Measurements from ENCODE around the gene RYR3. TPM values are rescaled to one million over a fixed set of nuclear protein-coding genes. Genes with fewer than 3 reads are reported as not detected.

The RYR3 gene
- total and polyA plus RNA-seq, 2 donors (not counting 1 experiment from before 2014, with no cell fraction given) = not detected

- peak; percentile 62 for DNase-seq
- peaks cover 22% of the 10 kb centered on the region for H3K4me1 Mint-ChIP-seq
- H3K9me3 Mint-ChIP-seq (ENCODE audit: insufficient read depth) = no peaks in the 10 kb centered on the region
- intact Hi-C loops (cut with micrococcal nuclease) = no loop called here
- peak; percentile 54 for ATAC-seq (ENCODE audit: low read depth)
- Histone ChIP-seq H3K36me3 (replicated peaks in 1 of 2; ENCODE audit: control extremely low read depth in 1 of 2, control insufficient read depth in 1 of 2, extremely low read depth in 1 of 2, insufficient read depth in 2 of 2, low read length in 1 of 2) (no peaks in the 10 kb centered on the region), H2AFZ (ENCODE audit: insufficient read depth, low read depth, low read length, poor library complexity, severe bottlenecking) (no peak overlapping the region), H3K4me2 (replicated peaks; ENCODE audit: low read depth, low read length, poor library complexity, severe bottlenecking) (no peak overlapping the region), H3K4me3 (ENCODE audit: control extremely low read depth in 1 of 5, extremely low read depth in 1 of 5, insufficient read depth in 1 of 5, low read depth in 2 of 5, low read length in 4 of 5) (no peak overlapping the region), H3K9me3 (ENCODE audit: control extremely low read depth in 1 of 3, control insufficient read depth in 2 of 3, insufficient read depth in 1 of 3, low read length in 2 of 3) (no peaks in the 10 kb centered on the region), H3K79me2 (ENCODE audit: control insufficient read depth, insufficient read depth, low read length) (no peaks in the 10 kb centered on the region), H3K27me3 (replicated peaks in 1 of 4; ENCODE audit: control extremely low read depth in 1 of 4, control insufficient read depth in 3 of 4, insufficient read depth in 4 of 4, low read length in 3 of 4) (no peaks in the 10 kb centered on the region), H3K9ac (ENCODE audit: low read length) (no peak overlapping the region), H3K27ac (ENCODE audit: low read length in 2 of 2) (no peak overlapping the region), H4K20me1 (ENCODE audit: control insufficient read depth, insufficient read depth, low read length, poor library complexity, severe bottlenecking) (no peaks in the 10 kb centered on the region), H3K4me1 (ENCODE audit: control insufficient read depth in 2 of 2, insufficient read depth in 2 of 2, low read length in 2 of 2) (peaks cover 12 to 18% of the 10 kb centered on the region in 2 donors)
- POLR2A ChIA-PET = no interaction called here
- no peaks in the 10 kb centered on the region for H3K27me3 Mint-ChIP-seq
- H3K4me3 Mint-ChIP-seq = peak overlapping the region; percentile 26
- no peak overlapping the region for H3K27ac Mint-ChIP-seq
- CTCF ChIA-PET = interaction anchor here (1.2 to 2.7 kb wide), 3 partner anchors 11 to 21 kb away, joined by 4 to 8 read pairs (median 7); no protein-coding TSS in a partner anchor
- WGBS (ENCODE audit: insufficient coverage) = no CpG with 5 or more reads among the region's 2 CpGs
- TF ChIP-seq CTCF (IDR thresholded peaks at IDR 0.05) (no peak), EZH2 (IDR thresholded peaks at IDR 0.05; ENCODE audit: borderline replicate concordance, insufficient read depth, low read depth, low read length, poor library complexity, severe bottlenecking) (no peak)
Observed at GRCh38 chr15:33722005-33722672, 411.4 kb downstream of the RYR3 start.

- no peaks in the 10 kb centered on the region for H4K20me1 ChIP-seq (ENCODE audit: control insufficient read depth, insufficient read depth, low read length, poor library complexity, severe bottlenecking)
- 100% methylated on average over 2 of the region's 12 CpGs for WGBS (ENCODE audit: insufficient coverage)
- peaks cover 12 to 18% of the 10 kb centered on the region in 2 donors for H3K4me1 ChIP-seq (ENCODE audit: control insufficient read depth in 2 of 2, insufficient read depth in 2 of 2, low read length in 2 of 2)
- no peaks in the 10 kb centered on the region for H3K36me3 ChIP-seq (replicated peaks in 1 of 2; ENCODE audit: control extremely low read depth in 1 of 2, control insufficient read depth in 1 of 2, extremely low read depth in 1 of 2, insufficient read depth in 2 of 2, low read length in 1 of 2)
- no peaks in the 10 kb centered on the region for H3K9me3 ChIP-seq (ENCODE audit: control extremely low read depth in 1 of 3, control insufficient read depth in 2 of 3, insufficient read depth in 1 of 3, low read length in 2 of 3)
- no peak overlapping the region for H3K4me3 Mint-ChIP-seq
- no peak overlapping the region for H3K27ac ChIP-seq (ENCODE audit: low read length in 2 of 2)
- ChIA-PET POLR2A (no interaction called here), CTCF (interaction anchor here (2.7 kb wide), 1 partner anchor 14 kb away, joined by 8 read pairs; no protein-coding TSS in a partner anchor)
- TF ChIP-seq CTCF (IDR thresholded peaks at IDR 0.05) = no peak
- no peak for TF ChIP-seq EZH2 (IDR thresholded peaks at IDR 0.05; ENCODE audit: borderline replicate concordance, insufficient read depth, low read depth, low read length, poor library complexity, severe bottlenecking)
- no peak overlapping the region for H3K27ac Mint-ChIP-seq
- peaks cover 22% of the 10 kb centered on the region for H3K4me1 Mint-ChIP-seq
- ATAC-seq (ENCODE audit: low read depth) (no peak), DNase-seq (no peak)
- no peaks in the 10 kb centered on the region for H3K27me3 Mint-ChIP-seq
- no peak overlapping the region for H2AFZ ChIP-seq (ENCODE audit: insufficient read depth, low read depth, low read length, poor library complexity, severe bottlenecking)
- intact Hi-C loops (cut with micrococcal nuclease) = no loop called here
- H3K4me3 ChIP-seq (ENCODE audit: control extremely low read depth in 1 of 5, extremely low read depth in 1 of 5, insufficient read depth in 1 of 5, low read depth in 2 of 5, low read length in 4 of 5) = no peak overlapping the region
- no peaks in the 10 kb centered on the region for H3K79me2 ChIP-seq (ENCODE audit: control insufficient read depth, insufficient read depth, low read length)
- no peaks in the 10 kb centered on the region for H3K27me3 ChIP-seq (replicated peaks in 1 of 4; ENCODE audit: control extremely low read depth in 1 of 4, control insufficient read depth in 3 of 4, insufficient read depth in 4 of 4, low read length in 3 of 4)
- H3K4me2 ChIP-seq (replicated peaks; ENCODE audit: low read depth, low read length, poor library complexity, severe bottlenecking) = no peak overlapping the region
- H3K9me3 Mint-ChIP-seq (ENCODE audit: insufficient read depth) = no peaks in the 10 kb centered on the region
- H3K9ac ChIP-seq (ENCODE audit: low read length) = no peak overlapping the region
Observed at GRCh38 chr15:33722673-33723015, 411.9 kb downstream of the RYR3 start.
